DND-41 (cell line): ENCODE measurements around the gene BACH2.

Source experiments
- CTCF ChIP-seq: IDR thresholded peaks from 2 replicates; pipeline ENCODE4 v1.5.1; 2012; ENCODE audit warnings: borderline replicate concordance, low read length, moderate library complexity, mild to moderate bottlenecking; ENCODE audit not compliant: poor library complexity, severe bottlenecking; ENCODE audit errors: extremely low read depth
- EZH2 ChIP-seq: IDR thresholded peaks from 3 replicates; pipeline ENCODE4 v1.6.1; 2012; ENCODE audit warnings: borderline replicate concordance, low read depth, mild to moderate bottlenecking, moderate library complexity, low read length, inconsistent platforms; ENCODE audit not compliant: severe bottlenecking

DNA sequence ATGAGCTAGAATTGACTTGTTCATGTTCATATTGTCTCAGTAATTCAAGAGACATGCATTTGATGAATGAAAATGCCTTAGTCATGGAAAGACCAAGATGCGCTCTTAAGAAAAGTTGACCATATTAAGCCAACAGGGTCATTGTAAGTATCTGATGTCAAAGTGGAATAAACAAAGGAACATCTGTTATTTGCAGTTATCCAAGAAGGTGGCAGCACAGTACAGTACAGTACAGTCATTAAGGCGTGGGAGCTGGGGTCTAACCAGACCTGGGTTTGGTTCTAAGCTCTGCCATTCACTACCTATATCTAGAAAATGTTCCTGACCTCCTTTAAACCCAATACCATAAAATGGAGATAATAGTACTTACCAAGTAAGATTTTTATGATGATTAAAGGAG lies 178.1 kb downstream of the BACH2 start:
- no peak for TF ChIP-seq CTCF
- no peak for TF ChIP-seq EZH2
